Measurements from ENCODE around the gene PBX2.
A peak's percentile ranks its signal among the peaks of the same experiment; 100 is the strongest.

PBX2 gene

GRCh38 chr6:32174416-32174815, 15.6 kb downstream of the PBX2 start:
- Mint-ChIP-seq H3K36me3 (ENCODE audit: low read depth) (peaks cover 29% of the 10 kb centered on the region), H3K27me3 (ENCODE audit: low read depth, poor library complexity) (no peaks in the 10 kb centered on the region), H3K27ac (no peak overlapping the region), H3K9me3 (no peaks in the 10 kb centered on the region), H3K4me1 (peaks cover 57% of the 10 kb centered on the region), H3K4me3 (peak overlapping the region; percentile 93)
- DNase-seq: no peak
- TF ChIP-seq CTCF (IDR thresholded peaks at IDR 0.05): no peak

- Mint-ChIP-seq H3K4me1 (peaks cover 49% of the 10 kb centered on the region), H3K36me3 (ENCODE audit: low read depth) (peaks cover 34% of the 10 kb centered on the region), H3K9me3 (no peaks in the 10 kb centered on the region), H3K4me3 (no peak overlapping the region), H3K27ac (peak overlapping the region; percentile 3), H3K27me3 (ENCODE audit: low read depth, poor library complexity) (no peaks in the 10 kb centered on the region)
- TF ChIP-seq CTCF (IDR thresholded peaks at IDR 0.05): no peak
- no peak for DNase-seq
These were observed 16.8 kb downstream of the PBX2 start for GRCh38 chr6:32173051-32173727.

- peaks cover 33% of the 10 kb centered on the region for H3K4me1 Mint-ChIP-seq
- no peaks in the 10 kb centered on the region for H3K27me3 Mint-ChIP-seq (ENCODE audit: low read depth, poor library complexity)
- no peaks in the 10 kb centered on the region for H3K9me3 Mint-ChIP-seq
- no peak overlapping the region for H3K27ac Mint-ChIP-seq
- no peak for TF ChIP-seq CTCF (IDR thresholded peaks at IDR 0.05)
- H3K4me3 Mint-ChIP-seq: no peak overlapping the region
- no peak for DNase-seq
- peaks cover 44% of the 10 kb centered on the region for H3K36me3 Mint-ChIP-seq (ENCODE audit: low read depth)
These were observed 18.8 kb downstream of the PBX2 start for GRCh38 chr6:32171234-32171633.

GRCh38 chr6:32170294-32170693, 19.7 kb downstream of the PBX2 start:
- TF ChIP-seq CTCF (IDR thresholded peaks at IDR 0.05): no peak
- Mint-ChIP-seq H3K9me3 (no peaks in the 10 kb centered on the region), H3K27ac (no peak overlapping the region), H3K36me3 (ENCODE audit: low read depth) (peaks cover 53% of the 10 kb centered on the region), H3K4me1 (peaks cover 36% of the 10 kb centered on the region), H3K27me3 (ENCODE audit: low read depth, poor library complexity) (no peaks in the 10 kb centered on the region), H3K4me3 (no peak overlapping the region)
- no peak for DNase-seq

GRCh38 chr6:32168807-32169591, 21.0 kb downstream of the PBX2 start:
- no peak for DNase-seq
- Mint-ChIP-seq H3K4me3 (no peak overlapping the region), H3K27me3 (ENCODE audit: low read depth, poor library complexity) (no peaks in the 10 kb centered on the region), H3K27ac (peak overlapping the region; percentile 94), H3K36me3 (ENCODE audit: low read depth) (peaks cover 60% of the 10 kb centered on the region), H3K4me1 (peaks cover 32% of the 10 kb centered on the region), H3K9me3 (no peaks in the 10 kb centered on the region)
- no peak for TF ChIP-seq CTCF (IDR thresholded peaks at IDR 0.05)

All from nephron progenitor cell (in vitro differentiated cells).